Inflammatory macrophage treated with lipopolysaccharide for 1 hour (primary cell): ENCODE data around the gene KLHL10.
"Not testable (repeated sequence)": the region's sequence is repeated elsewhere in the genome, so short reads cannot be mapped to it uniquely, and the experiment has no call there.

Experiments used
- DNase-seq, 2 donors: peaks; one replicate each; pipeline ENCODE4 v3.0.0-alpha.2; 2020 to 2022

The KLHL10 gene

DNA sequence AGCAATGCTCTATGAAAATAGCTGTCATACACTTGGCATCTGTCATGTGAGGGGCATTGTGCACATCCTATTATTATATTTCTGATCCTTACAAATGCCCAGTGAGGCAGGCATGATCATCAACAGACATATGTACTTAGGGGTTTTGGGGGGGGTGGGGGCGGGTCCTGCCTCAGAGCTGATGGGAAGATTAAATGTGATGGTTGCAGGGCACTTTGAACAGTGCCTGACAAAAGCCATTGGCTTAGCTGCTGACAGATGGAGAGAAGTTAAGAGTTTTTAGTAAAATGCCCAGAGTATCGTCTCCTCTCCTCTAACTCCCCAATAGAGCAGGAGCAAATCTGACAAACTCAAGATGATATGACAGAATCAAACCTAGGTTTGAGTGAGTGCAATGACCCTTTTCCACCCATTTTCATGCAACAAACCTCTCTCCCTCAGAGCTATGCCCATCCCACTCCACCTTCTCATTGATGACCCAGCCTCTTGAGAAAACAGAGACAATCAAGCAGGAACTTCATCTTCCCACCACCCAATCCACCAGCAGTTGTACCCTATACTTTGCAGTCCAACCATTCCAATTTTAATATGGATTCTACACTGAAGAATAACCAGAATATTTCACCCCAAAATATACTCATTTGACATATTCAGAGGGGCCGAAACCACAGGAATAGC lies 22.8 kb downstream of the KLHL10 start:
- DNase-seq = no peak

DNA sequence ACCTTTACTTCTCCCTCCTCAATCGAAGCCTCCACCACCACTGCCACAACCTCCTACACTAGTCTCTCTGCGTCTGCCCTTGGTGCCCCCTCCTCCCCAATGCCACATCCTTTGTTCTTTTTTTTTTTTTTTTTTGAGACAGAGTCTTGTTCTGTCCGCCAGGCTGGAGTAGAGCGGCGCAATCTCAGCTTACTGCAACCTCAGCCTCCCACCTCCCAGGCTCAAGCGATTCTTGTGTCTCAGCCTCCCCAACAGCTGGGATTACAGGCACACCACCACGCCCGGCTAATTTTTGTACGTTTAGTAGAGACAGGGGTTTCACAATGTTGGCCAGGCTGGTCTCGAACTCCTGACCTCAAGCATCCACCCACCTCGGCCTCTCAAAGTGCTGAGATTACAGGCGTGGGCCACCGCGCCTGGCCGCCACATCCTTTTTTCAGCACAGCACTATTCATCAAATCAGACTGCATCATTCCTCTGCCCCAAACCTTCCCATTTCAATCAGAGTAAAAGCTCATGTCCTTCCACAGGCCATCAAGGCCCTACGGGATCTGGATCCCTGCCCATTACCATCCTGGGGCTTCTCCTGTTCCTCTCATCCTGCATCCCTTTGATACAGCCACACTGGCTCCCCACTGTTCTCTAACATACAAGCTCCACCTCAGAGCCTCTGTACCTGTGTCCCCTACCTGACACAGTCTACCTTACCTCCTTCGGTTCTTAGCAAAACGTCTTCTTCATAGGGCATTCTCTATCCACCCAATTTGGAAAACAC lies 25.6 kb downstream of the KLHL10 start:
- DNase-seq = peak; percentile 16 to 17

DNA sequence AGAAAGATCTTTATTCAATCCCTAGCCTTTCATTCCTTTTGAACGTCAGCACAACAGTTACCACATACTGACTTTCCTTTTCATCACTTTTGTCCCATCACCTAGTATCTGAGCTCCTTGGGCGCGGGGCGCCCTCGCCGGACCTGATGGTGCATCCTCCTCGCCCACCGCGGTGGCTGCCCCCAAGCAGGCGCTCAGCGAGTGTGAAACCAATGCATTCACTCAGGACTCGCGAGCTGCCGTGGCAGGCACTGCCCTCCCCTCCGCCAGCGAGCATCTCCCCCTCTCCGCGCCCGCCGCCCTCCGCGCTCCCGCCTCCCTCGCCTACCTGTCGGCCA lies 26.8 kb downstream of the KLHL10 start:
- peak in 1 of 2 donors; percentile 7 for DNase-seq

DNA sequence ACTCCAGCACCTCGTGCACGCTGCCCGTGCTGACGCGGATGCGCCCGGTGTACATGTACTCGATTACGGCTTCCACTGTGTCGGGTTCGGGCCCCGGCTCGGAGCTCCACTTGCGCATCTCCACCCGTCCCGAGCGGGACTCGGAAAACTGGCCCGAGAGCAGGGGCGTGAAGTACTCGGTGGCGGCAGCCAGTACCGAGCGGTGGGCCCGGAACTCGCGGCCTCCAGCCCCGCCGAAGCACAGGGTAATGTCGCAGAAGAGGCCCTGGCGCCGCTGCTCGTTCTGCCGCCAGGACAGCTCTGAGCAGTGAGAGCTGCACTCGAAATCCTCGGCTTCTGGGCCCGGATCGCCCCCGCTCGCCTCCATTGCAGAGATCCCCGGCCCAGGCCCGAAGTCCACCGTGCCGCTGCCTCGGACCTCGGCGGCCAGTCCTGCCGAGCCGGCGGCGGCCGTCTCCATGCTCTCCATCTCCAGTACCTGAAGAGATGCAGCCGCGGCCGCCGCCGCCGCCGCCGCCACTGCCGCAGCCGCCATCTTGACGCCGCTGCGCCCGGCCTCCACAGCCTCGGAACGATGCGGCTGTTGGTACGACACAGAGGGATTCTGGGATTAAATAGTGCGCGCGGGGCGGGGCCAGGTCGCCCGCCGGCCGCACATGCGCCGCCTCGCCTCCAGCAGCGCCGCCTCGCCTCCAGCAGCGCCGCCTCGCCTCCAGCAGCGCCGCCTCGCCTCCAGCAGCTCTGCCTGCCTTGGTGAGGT lies 27.4 kb downstream of the KLHL10 start, which contains the start of gene KLHL11:
Gene KLHL11 (minus strand): TSS at position 588 of the 760 bp plus-strand sequence. CDS start 53 bp downstream, at position 535.
- peak; percentile 84 to 91 for DNase-seq

DNA sequence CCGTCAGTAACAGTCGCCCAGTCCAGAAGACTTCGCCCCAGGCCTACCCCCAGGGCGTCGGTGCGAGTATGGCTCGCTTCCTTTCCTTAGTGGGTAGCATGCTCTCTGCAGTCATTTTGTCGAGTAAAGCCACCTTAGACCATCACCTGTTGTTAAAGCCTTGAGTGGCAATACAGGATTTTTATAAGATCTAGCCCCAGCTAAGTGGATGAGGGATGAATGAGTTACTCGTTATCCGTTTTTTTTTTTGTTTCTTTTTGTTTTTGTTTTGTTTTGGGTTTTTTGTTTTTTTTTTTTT lies 27.9 kb downstream of the KLHL10 start:
- DNase-seq = no peak

DNA sequence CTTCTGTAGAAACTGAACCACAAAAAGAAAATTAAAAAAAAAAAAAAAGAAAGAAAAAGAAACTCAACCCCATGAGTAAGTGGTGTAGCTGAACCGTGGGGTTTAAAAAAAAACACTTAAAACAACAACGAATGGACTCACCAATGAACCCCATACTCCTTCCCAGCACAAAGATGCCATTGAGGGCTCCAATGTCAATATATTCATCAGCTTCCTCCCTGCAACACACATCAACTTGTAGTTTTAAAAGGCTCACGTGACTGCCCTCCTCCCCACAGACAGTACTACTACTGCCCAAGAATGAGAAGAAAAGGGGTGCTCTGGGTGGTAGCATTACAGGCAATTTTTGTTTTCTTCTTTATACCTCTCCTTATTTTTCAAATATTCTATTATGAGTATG lies 30.9 kb downstream of the KLHL10 start:
- DNase-seq = no peak

DNA sequence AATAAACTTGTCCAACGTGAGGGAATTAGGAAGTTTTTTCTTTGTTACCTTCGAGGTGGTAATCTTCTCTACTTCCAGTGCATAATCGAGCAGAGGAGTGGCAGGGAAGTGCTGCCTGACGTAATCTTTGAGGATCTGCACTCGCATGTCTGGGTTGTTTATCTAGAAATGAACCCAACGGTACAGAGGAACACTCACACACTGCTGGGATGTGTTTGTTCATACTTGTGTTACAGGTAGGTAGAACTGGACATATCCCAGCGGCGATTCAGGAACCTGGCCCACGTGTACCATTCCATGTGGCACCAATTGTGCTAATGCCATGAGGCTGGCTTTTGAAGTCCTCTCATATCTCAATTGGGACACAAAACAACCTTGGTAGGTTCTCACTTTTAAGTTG lies 31.8 kb downstream of the KLHL10 start:
- DNase-seq = no peak

DNA sequence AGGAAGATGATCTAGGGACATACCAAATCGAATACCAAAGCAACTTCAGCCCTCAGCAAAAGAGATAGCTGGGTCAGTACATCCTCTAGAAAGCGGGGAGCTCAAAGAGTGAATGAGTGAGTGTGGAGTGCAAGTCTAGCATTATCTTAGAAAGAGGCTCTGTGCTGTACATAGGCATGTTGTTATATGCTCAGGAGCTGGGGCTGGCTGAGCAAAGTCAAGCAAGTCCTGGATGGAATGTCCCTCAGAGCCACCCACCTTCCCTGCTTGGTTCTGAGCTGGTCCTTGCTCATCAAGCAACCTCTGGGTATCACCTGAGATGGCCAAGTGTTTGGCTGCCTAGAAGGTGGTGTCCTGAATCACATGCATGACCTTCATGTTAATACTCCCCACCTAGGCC lies 32.5 kb downstream of the KLHL10 start:
- DNase-seq = no peak

DNA sequence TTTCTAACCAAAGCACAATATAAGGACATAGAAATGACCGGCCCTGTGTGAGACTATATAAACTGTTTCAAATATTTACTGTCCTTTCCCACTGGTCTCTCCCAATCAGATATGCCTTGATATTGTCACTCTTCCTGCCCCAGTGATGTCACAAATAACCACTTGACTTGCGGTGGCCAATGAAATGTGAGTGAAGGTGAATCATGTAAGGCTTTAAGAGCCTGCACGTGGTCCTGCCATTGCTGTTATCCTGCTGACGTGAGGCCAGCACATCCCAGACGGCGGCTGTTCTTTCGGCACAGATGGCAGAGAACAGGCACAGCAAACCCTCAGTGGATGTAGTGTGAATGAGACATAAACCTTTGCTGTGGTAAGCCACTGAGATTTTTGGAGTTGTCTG lies 33.0 kb downstream of the KLHL10 start:
- DNase-seq = no peak

DNA sequence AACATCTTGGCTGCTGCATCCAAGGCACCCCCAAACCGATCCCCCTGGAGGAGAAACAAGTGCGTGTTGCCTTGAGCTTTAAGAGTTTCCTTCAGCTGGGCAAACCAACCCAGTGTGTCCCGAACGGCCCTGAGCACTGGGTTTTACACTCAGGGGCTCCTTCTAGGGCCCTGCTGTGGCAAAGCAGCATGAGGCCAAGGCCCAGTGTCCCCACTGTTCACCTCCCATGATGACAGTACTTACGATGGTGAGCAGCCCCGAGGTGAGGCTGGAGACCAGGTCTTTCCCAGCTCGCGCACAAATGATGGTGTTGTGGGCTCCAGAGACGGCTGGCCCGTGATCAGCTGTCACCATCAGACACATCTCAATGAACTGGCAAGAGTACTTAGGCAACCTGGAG lies 34.2 kb downstream of the KLHL10 start:
- DNase-seq = no peak

DNA sequence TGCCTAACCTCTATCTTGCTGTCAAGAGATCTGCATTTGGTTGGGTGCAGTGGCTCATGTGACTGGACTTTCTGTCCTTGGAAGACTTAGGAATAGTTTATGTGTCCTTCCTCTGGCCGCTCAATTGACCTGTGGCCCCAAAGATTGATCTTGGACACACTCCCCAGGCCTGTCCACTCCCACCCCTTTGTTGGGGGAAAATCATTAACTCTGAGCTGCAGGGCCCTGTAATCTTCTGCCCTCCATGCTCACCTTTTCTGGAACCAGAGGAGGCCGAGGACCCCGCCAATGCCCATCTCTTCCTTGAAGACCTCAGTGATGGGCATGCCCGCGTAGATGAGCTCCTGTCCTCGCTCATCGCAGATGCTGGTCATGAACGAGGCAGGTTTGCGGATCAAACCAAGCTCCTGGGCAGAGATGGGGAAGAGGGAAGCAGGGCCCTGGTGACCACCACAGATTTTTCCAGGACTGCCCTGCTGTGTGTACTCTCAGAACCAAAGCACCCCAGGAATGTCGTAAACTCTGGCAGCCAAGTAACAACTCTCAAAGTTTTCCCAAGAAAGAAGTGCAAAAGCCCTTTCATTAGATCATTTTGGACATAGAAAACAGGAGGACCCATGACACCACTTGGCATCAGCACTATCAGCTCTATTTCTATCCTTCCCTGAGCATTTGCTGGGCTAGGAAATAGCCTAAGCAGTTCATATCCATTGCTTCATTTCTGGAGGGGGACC lies 36.1 kb downstream of the KLHL10 start:
- no peak for DNase-seq

DNA sequence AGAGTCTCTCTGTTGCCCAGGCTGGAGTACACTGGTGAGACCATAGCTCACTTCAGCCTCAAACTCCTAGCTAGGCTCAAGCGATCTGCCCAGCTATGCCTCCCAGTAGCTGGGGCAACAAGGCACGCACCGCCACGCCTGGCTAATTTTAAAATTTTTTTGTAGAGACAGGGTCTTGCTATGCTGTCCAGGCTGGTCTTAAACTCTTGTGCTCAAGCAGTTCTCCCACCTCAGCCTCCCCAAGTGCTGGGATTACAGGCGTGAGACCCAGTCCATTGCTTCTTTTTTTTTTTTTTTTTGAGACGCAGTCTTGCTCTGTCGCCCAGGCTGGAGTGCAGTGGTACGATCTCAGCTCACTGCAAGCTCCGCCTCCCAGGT lies 36.7 kb downstream of the KLHL10 start:
- not testable (repeated sequence) for DNase-seq

DNA sequence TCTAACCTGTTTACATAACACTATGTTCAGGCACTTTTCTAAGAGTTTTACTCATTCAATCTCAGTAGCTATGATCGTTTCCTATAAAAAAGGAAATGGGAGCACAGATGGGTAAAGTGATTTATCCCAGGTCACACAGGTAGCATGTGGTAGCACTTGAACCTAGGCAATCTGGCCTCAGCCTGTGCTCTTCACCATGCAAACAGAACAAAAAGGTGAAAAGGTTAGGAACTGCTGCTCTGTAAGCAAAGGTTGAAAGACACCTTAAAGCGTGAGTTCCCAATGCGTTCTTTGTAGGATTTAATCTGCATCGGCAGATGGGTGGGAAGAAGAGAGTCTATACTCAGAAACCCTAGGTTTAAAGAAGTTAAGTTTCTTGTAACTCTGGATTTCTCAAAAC lies 42.5 kb downstream of the KLHL10 start:
- DNase-seq = no peak

DNA sequence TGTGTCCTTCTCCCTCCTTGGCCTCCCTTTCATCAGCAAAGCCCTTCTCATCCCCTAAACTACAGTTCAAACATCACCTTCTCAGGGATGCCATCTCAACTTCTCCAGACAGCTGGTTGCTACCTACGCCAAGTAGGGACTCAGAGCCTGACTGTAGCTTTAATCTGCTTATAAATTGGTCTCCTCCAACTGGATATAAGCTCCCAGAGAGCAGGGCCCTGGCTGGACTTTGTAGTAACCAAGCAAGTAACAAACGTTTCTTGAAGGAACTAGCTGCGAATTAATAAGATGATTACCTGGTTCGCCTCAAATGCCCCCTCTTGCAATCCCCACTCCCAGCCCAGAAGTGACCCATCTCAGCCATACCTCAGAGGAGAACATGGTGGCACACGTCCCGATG lies 45.1 kb downstream of the KLHL10 start:
- DNase-seq = no peak

DNA sequence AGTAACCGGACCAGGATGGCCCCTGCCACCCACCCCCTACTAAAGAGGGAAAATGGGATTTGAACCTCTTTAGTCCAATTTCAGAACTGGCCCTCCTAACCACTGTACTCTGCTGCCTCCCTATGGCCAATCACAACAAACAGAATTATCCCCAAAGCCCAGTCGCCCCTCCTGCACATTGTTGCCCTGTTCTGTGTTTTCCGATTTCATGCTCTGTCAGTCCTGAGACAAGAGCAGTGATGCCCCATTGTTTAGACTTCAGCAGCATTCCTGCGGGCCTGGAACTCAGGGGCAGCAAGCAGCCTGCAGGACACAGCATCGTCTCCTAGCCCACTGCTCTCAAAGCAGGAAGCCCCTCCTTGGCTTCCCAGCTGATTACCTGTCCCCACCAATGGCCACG lies 48.1 kb downstream of the KLHL10 start:
- no peak for DNase-seq

DNA sequence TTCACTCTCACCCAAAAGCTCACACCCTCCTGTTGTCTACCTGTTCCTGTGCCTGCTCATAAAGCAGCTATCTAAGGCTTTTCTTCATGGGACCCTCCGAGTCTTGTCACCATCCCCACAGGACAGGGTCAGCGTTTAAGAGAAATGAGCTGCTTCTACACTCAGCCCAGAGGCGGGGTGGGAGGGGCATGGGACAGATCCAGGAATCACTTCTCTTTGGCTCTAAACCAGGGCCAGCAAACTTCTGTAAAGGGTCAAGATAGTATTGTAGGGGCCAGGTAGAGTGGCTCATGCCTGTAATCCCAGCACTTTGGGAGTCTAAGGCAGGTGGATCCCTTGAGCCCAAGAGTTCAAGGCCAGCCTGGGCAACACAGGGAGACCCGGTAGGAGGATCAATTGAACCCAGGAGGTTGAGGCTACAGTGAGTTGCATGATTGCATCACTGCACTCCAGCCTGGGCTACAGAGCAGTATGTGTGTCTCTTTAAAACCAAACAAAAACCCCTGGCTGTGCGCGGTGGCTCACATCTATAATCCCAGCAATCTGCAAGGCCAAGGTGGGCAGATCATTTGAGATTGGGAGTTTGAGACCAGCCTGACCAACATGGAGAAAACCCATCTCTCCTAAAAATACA lies 50.8 kb downstream of the KLHL10 start:
- no peak for DNase-seq

DNA sequence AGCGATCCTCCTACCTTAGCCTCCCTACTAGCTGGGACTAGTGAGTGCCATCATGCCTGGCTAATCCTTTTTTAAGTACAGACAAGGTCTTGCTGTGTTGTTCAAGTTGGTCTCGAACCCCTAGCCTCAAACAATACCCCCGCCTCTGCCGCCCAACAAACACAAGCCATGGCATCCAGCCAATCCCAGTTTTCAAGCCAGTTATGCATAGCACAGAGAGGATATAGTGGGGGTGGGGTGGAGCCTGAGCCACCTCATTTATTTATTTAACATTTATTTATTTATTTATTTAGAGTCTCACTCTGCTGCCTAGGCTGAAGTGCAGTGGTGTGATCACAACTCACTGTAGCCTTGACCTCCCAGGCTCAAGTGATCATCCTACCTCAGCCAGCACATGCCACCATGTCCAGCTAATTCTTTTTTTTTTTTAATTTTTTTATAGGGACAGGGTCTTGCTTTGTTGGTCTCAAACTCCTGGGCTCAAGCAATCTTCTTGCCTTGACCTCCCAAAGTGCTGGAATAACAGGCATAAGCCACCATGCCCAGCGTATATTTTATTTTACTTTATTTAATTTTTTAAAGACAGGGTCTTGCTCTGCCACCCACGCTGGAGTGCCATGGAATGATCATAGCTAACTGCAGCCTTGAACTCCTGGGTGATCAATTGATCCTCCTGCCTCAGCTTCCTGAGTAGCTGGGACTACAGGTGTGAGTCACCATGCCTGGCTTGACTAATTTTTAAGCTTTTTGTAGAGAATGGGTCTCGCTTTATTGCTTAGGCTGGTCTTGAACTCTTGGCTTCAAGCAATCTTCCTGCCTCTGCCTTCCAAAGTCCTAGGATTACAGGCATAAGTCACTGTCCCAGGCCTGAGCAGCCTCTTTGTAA lies 53.8 kb downstream of the KLHL10 start:
- DNase-seq = no peak

DNA sequence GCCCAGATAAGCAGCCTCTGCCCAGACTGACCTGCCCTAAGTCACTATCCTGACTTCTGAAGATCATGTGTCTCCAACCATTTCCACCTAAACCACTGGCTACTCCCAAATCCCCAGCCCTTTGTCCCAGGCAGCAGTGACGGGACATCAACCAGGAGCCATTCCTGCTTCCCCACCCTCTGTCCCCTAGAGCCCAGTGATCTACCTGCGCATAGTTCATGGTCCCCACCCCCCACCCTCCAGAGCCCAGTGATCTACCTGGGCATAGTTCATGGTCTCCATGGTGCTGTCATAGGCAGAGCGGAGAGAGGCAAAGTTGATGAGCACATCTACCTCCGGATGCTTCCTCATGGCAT lies 54.4 kb downstream of the KLHL10 start:
- no peak for DNase-seq

DNA sequence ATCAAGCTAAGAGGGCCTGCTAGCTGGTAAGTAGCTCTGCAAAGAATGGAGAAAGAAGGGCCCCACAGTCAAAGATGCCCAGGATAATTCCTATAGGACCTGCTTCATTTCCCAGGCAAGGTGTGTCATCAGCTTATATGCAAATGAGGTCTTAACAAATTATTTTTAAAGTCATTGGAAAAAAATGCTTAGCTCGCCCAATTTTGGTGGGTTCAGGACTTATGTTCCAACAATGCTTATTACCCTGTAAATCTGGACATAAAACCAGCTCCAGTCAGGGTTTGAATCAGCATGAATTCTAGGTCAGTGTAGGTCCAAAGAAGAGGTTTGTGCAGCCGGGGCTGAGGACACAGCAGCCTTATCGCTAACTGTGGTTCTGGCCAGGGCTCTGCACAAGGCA lies 55.8 kb downstream of the KLHL10 start:
- no peak for DNase-seq

DNA sequence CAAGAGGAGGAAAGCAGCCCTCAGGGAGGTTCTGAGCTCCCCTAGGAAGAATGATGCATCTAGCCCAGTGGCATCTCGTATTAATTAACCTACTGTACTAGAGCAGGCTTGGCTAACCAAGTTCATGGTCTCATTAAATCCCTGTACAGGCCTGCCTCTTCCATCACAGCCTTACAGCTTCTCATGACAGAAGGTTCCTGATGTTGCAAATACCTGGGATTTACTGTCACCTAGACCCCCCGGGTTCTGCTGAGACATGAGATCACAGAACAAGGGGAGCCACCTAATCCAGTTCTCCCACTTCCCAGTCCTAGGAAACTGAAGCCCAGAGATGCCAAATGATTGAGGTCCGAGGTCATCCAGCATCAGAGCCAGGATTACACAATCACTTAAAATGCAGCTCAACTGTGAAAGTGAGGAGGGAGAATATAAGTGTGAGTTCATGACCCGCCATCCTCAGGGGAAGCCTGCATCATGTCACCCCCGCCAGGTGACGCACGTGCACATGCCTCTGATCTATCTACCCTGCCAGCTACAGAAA lies 57.2 kb downstream of the KLHL10 start:
- no peak for DNase-seq

DNA sequence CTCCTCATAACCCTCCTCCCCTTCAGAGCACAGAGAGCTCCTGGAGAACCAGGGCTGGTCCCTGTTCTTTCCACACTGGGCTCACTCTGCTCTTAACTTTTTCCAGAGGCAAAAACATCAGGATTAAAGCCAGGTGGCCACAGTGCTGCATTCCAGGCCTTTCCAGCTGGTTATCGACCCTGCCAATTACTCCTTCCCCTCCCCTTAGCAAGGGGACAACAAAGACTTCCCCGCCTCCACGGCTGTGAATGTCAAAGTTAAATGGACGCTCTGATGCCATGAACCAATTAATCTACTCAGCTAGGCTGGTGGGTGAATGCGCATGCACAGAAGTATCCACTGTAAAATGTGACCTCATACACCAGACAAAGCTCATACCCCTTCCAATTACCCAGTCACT lies 58.0 kb downstream of the KLHL10 start:
- DNase-seq = no peak

DNA sequence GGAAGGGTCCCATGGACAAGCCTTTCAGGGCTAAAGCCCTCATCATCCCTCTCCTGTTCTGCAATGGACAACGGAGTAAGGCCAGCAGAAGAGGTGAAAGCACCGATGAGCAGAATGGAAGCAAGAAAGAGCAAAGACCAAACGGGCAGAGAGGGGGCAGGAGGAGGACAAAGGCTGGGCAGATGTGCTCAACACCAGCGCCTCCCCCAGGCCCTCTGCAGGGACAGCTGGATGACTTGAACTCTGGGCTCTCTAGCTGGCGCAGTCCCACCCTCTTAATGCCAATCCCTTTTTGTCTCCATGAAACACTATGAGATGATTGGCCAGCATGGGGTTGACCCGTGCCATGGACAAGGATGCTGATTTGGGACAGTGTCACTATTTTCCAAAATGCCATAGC lies 59.1 kb downstream of the KLHL10 start:
- no peak for DNase-seq
